H1 (cell line): Measurements from ENCODE around the gene PELO. TPM values are rescaled to one million over a fixed set of nuclear protein-coding genes. Genes with fewer than 3 reads are reported as not detected.
A peak's percentile ranks its signal among the peaks of the same experiment; 100 is the strongest.

Experiments used
- ASH2L ChIP-seq: fragments of 200-600, 300-600 bp; sonication (generic); IDR thresholded peaks from one replicate; pipeline ENCODE4 v1.7.1; 2017; ENCODE audit warnings: low read length
- BACH1 ChIP-seq: IDR thresholded peaks from 2 replicates; pipeline ENCODE4 v1.6.1; 2012; ENCODE audit warnings: low read length, improper control_type of control experiment
- EP300 ChIP-seq, 2 experiments: IDR thresholded peaks; 1 replicate in 1 of 2; 2 replicates in 1 of 2; pipeline ENCODE4 v1.6.1; 2011 to 2012; ENCODE audit warnings: low read depth in 2 of 2, low read length in 2 of 2, mild to moderate bottlenecking in 2 of 2, borderline replicate concordance in 1 of 2, inconsistent platforms in 1 of 2, moderate library complexity in 1 of 2
- FOSL1 ChIP-seq: IDR thresholded peaks from 2 replicates; pipeline ENCODE4 v1.6.1; 2011; ENCODE audit warnings: mild to moderate bottlenecking, low read depth, low read length, moderate library complexity; ENCODE audit not compliant: insufficient read depth
- GABPA ChIP-seq: IDR thresholded peaks from 2 replicates; pipeline ENCODE4 v1.6.1; 2011; ENCODE audit warnings: mild to moderate bottlenecking, low read length, moderate library complexity, borderline replicate concordance; ENCODE audit not compliant: insufficient read depth
- HDAC6 ChIP-seq: IDR thresholded peaks from one replicate; pipeline ENCODE4 v1.7.1; 2012; ENCODE audit warnings: low read depth, mild to moderate bottlenecking, inconsistent platforms, low read length, moderate library complexity
- JUN ChIP-seq: IDR thresholded peaks from 2 replicates; pipeline ENCODE4 v1.6.1; 2011; ENCODE audit warnings: low read depth, mild to moderate bottlenecking, improper control_type of control experiment, low read length
- KDM4A ChIP-seq: IDR thresholded peaks from one replicate; pipeline ENCODE4 v1.7.1; 2012; ENCODE audit warnings: low read depth, mild to moderate bottlenecking, moderate library complexity, low read length, inconsistent platforms; ENCODE audit not compliant: severe bottlenecking
- MAFK ChIP-seq: IDR thresholded peaks from 2 replicates; pipeline ENCODE4 v1.6.1; 2012; ENCODE audit warnings: low read depth, mild to moderate bottlenecking, improper control_type of control experiment, low read length
- MAX ChIP-seq: IDR thresholded peaks from 2 replicates; pipeline ENCODE4 v1.6.1; 2012; ENCODE audit warnings: inconsistent platforms
- NANOG ChIP-seq: IDR thresholded peaks from 2 replicates; pipeline ENCODE4 v1.6.1; 2011; ENCODE audit warnings: low read length, low read depth, mild to moderate bottlenecking, inconsistent platforms; ENCODE audit not compliant: insufficient read depth, poor library complexity, severe bottlenecking
- NRF1 ChIP-seq: IDR thresholded peaks from 2 replicates; pipeline ENCODE4 v1.6.1; 2011; ENCODE audit warnings: mild to moderate bottlenecking, low read depth, low read length, improper control_type of control experiment
- PHF8 ChIP-seq: fragments of 200-600 bp; sonication (generic); conservative IDR thresholded peaks from 2 replicates; pipeline ENCODE4 v1.7.1; 2012; ENCODE audit warnings: low read depth, mild to moderate bottlenecking, inconsistent platforms, low read length, moderate library complexity
- POLR2A ChIP-seq, 2 experiments: IDR thresholded peaks; 1 replicate in 1 of 2; 2 replicates in 1 of 2; pipeline ENCODE4 v1.6.1; 2011; ENCODE audit warnings: low read depth in 2 of 2, low read length in 2 of 2, mild to moderate bottlenecking in 2 of 2; ENCODE audit errors: control extremely low read depth in 1 of 2
- POU5F1 ChIP-seq: IDR thresholded peaks from 2 replicates; pipeline ENCODE4 v1.6.1; 2011; ENCODE audit warnings: low read depth, mild to moderate bottlenecking, low read length, moderate library complexity
- RBBP5 ChIP-seq: IDR thresholded peaks from 2 replicates; pipeline ENCODE4 v1.7.1; 2012; ENCODE audit warnings: low read depth, mild to moderate bottlenecking, inconsistent platforms, low read length, moderate library complexity, borderline replicate concordance
- RFX5 ChIP-seq: IDR thresholded peaks from 2 replicates; pipeline ENCODE4 v1.6.1; 2011; ENCODE audit warnings: low read depth, low read length, improper control_type of control experiment, borderline replicate concordance
- SIN3A ChIP-seq, 2 experiments: IDR thresholded peaks in 1 of 2; conservative IDR thresholded peaks in 1 of 2; 2 replicates each; pipeline ENCODE4 v1.6.1; 2011 to 2012; ENCODE audit warnings: low read length in 2 of 2, improper control_type of control experiment in 1 of 2, low read depth in 1 of 2, mild to moderate bottlenecking in 1 of 2
- TBP ChIP-seq: IDR thresholded peaks from 2 replicates; pipeline ENCODE4 v1.6.1; 2011; ENCODE audit warnings: low read depth, low read length, improper control_type of control experiment
- TCF12 ChIP-seq: IDR thresholded peaks from 2 replicates; pipeline ENCODE4 v1.6.1; 2011; ENCODE audit warnings: low read depth, mild to moderate bottlenecking, low read length
- USF2 ChIP-seq: IDR thresholded peaks from 2 replicates; pipeline ENCODE4 v1.6.1; 2011; ENCODE audit warnings: low read length, improper control_type of control experiment
- polyA plus RNA-seq, 7 experiments: library from polyadenylated mRNA; depleted of rRNA in 3 of 7; stranded (reverse) in 5 of 7; unstranded in 2 of 7; fragments of >200 nt in 5 of 7; fragments of 200-250 nt in 2 of 7; gene quantifications; 1 replicate in 5 of 7; 2 replicates in 1 of 7; 4 replicates in 1 of 7; pipeline versions ENCODE4 v1.2.1 to v1.2.3, GENCODE V29; 2011 to 2013; ENCODE audit warnings: missing spikeins in 2 of 7, mixed read lengths in 2 of 7
- total RNA-seq: library from RNA; stranded (reverse); fragmentation: NEBNext Ultra II Directional; extraction: Animal tissue kit (Norgen Biotek cat#: 25700); gene quantifications from 2 replicates; pipeline ENCODE4 v1.2.1, GENCODE V29; 2021

Gene PELO
- total and polyA plus RNA-seq, 2 of the 8 experiments (the other 6 are each of a cell fraction or from before 2014, with no cell fraction given) = 10.8 to 18.5 TPM

DNA sequence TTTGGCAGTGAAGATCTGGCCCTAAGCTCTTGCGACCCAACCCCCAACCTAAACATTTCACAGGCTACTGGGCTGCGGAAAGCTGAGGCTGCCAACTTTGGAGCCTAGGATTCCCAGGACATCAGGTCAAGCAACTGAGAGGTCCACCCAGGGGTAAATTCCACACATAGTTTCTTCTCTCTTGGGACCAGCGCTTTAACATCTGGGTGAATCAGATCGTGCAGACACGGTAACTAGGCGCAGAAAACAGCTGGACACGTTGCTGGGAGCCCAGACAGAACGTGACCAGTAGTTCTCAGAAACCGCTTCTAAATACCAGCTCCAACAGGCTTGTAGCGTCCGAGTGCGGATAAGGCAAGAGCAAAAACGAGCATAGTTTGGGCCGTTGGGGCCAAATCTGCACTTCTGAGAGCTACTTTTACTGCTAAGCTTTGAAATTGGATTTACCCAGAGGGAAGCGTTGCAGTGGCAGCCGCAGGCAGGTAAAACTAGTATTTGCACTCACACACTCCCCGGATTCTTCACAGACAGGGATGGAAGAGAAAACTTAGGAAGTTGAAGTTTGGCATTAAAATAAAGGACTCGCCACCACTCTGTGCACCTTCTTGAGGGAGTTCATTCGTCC lies 11.8 kb downstream of the PELO start (continued):
- no peak for TF ChIP-seq EP300 (IDR thresholded peaks at IDR 0.05; ENCODE audit: borderline replicate concordance in 1 of 2, low read depth in 2 of 2, low read length in 2 of 2)
- 0 out of 2 replicates have a peak, but pooled peaks have one; percentile 13 for TF ChIP-seq TBP
- no peak for TF ChIP-seq KDM4A
- no peak for TF ChIP-seq RFX5
- TF ChIP-seq NANOG = no peak
- no peak for TF ChIP-seq HDAC6
- TF ChIP-seq MAX = no peak
- TF ChIP-seq BACH1 = no peak
- TF ChIP-seq JUN = 0 out of 2 replicates have a peak, but pooled peaks have one; percentile 25
- peak; percentile 78 for TF ChIP-seq ASH2L
- no peak for TF ChIP-seq NRF1
- no peak; the same call in 1 of the 2 replicates for TF ChIP-seq RBBP5
- TF ChIP-seq SIN3A (conservative IDR thresholded peaks at IDR 0.05 in 1 of 2, IDR thresholded peaks at IDR 0.05 in 1 of 2; ENCODE audit: low read depth in 1 of 2, low read length in 2 of 2) = peak; percentile 49 to 68; a peak in 1 of 4 replicates
- TF ChIP-seq MAFK = no peak
- no peak for TF ChIP-seq USF2
- TF ChIP-seq TCF12 = no peak
- no peak for TF ChIP-seq GABPA
- TF ChIP-seq PHF8 = no peak
- no peak for TF ChIP-seq POLR2A (IDR thresholded peaks at IDR 0.05; ENCODE audit: control extremely low read depth in 1 of 2, low read depth in 2 of 2, low read length in 2 of 2)
- no peak for TF ChIP-seq POU5F1
- no peak for TF ChIP-seq FOSL1
